GM06990 (cell line): ENCODE results near the gene STRIP1.

Experiments used
- DNase-seq: peaks from one replicate; pipeline ENCODE4 v3.0.0-alpha.2; 2011; ENCODE audit not compliant: insufficient read length; ENCODE audit errors: extremely low read depth
- H3K27me3 ChIP-seq: replicated peaks from 2 replicates; pipeline ENCODE4 v1.6.0; 2011; ENCODE audit warnings: low read length; ENCODE audit not compliant: control insufficient read depth, insufficient read depth
- H3K36me3 ChIP-seq: 2 replicates; pipeline ENCODE4 v1.5.1; 2011; ENCODE audit warnings: low read length; ENCODE audit not compliant: control insufficient read depth, insufficient read depth
- H3K4me3 ChIP-seq: replicated peaks from 2 replicates; pipeline ENCODE4 v1.5.1; 2011; ENCODE audit warnings: low read depth, mild to moderate bottlenecking, control low read depth, low read length
- TF ChIP-seq, protein P1 (sequence below): IDR thresholded peaks from 2 replicates; pipeline ENCODE4 v1.5.1; 2011; ENCODE audit warnings: low read length, control low read depth, mild to moderate bottlenecking, inconsistent platforms; ENCODE audit not compliant: insufficient read depth, poor library complexity, severe bottlenecking

Gene STRIP1

GRCh38 chr1:109997204-109997866 is 37.1 kb upstream of the STRIP1 start:
- Histone ChIP-seq H3K27me3 (no peaks in the 10 kb centered on the region), H3K36me3 (peaks cover 1% of the 10 kb centered on the region; the same call in 1 of the 2 replicates), H3K4me3 (no peak overlapping the region)
- TF ChIP-seq, protein P1, sequence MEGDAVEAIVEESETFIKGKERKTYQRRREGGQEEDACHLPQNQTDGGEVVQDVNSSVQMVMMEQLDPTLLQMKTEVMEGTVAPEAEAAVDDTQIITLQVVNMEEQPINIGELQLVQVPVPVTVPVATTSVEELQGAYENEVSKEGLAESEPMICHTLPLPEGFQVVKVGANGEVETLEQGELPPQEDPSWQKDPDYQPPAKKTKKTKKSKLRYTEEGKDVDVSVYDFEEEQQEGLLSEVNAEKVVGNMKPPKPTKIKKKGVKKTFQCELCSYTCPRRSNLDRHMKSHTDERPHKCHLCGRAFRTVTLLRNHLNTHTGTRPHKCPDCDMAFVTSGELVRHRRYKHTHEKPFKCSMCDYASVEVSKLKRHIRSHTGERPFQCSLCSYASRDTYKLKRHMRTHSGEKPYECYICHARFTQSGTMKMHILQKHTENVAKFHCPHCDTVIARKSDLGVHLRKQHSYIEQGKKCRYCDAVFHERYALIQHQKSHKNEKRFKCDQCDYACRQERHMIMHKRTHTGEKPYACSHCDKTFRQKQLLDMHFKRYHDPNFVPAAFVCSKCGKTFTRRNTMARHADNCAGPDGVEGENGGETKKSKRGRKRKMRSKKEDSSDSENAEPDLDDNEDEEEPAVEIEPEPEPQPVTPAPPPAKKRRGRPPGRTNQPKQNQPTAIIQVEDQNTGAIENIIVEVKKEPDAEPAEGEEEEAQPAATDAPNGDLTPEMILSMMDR = no peak
- no peak for DNase-seq

- Histone ChIP-seq H3K36me3 (peaks cover 1% of the 10 kb centered on the region; the same call in 1 of the 2 replicates), H3K27me3 (no peaks in the 10 kb centered on the region), H3K4me3 (no peak overlapping the region)
- TF ChIP-seq, protein P1 = no peak
- no peak for DNase-seq
Measured at GRCh38 chr1:109997867-109998229, 36.6 kb upstream of the STRIP1 start.

DNA sequence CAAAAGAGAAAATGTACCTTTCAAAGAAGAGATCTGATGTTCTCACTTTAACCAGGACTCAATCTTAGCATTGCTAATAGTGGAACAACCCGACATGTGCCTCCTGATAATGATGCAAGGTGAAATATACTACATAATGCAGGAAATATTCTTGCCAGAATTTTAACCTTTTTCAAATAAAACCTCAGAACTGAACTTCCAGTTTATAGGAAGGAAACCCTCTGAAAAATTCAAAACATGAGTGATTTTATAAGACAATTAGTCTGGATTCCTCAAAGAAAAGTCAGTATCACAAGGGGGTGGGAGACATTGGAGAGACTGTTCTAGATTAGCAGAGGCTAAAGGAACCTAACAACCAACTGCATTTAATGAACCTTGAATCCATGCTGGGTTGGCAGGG is 31.7 kb upstream of the STRIP1 start:
- Histone ChIP-seq H3K27me3 (no peaks in the 10 kb centered on the region), H3K4me3 (no peak overlapping the region), H3K36me3 (no peaks in the 10 kb centered on the region)
- no peak for DNase-seq
- TF ChIP-seq, protein P1 = no peak

GRCh38 chr1:110003747-110004428 is 30.5 kb upstream of the STRIP1 start:
- Histone ChIP-seq H3K36me3 (no peaks in the 10 kb centered on the region), H3K27me3 (no peaks in the 10 kb centered on the region), H3K4me3 (peak overlapping the region; percentile 6)
- DNase-seq = peak; percentile 41
- TF ChIP-seq, protein P1 = no peak

DNA sequence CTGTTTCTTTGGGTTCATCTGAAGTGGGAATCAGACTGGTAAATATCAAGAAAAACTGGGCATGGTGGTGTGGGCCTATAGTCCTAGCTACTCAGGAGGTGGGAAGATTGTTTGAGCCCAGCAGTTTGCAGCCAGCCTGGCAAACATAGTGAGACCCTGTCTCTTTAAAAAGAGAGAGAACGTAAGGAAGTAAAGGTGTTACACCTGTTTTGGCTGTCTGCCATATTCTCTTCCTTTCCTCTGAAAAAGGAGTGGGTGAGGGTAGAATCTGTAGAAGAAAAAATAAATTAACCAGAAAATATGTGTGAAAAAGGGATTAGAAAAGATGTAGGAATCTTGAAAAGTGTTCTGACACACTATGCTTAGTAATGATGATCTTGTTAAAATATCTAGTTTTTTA is 29.8 kb upstream of the STRIP1 start:
- DNase-seq = no peak
- H3K4me3 ChIP-seq = no peak overlapping the region

More for the DNA sequence above, 29.8 kb upstream of the STRIP1 start:
- Histone ChIP-seq H3K36me3 (no peaks in the 10 kb centered on the region; the same call in 1 of the 2 replicates), H3K27me3 (no peaks in the 10 kb centered on the region)
- TF ChIP-seq, protein P1 = no peak
